Fibroblast of lung (primary cell): ENCODE measurements around the gene ERCC6L. TPM values are rescaled to one million over a fixed set of nuclear protein-coding genes. Genes with fewer than 3 reads are reported as not detected.

Experiments used
- DNase-seq, 2 donors: peaks; one replicate each; pipeline versions ENCODE4 v3.0.0 to v3.0.0-alpha.2; 2010; ENCODE audit warnings: low read depth in 2 of 2
- H2AFZ ChIP-seq: 2 replicates; pipeline ENCODE4 v1.5.1; 2012; ENCODE audit warnings: low read length, control low read depth, inconsistent platforms
- H3K27ac ChIP-seq: 2 replicates; pipeline ENCODE4 v1.5.1; 2011; ENCODE audit warnings: low read length, control low read depth; ENCODE audit not compliant: insufficient read depth
- H3K27me3 ChIP-seq: 2 replicates; pipeline ENCODE4 v1.5.1; 2011; ENCODE audit warnings: mild to moderate bottlenecking, low read length; ENCODE audit not compliant: control insufficient read depth, insufficient read depth
- H3K36me3 ChIP-seq: 2 replicates; pipeline ENCODE4 v1.5.1; 2011; ENCODE audit warnings: low read length; ENCODE audit not compliant: control insufficient read depth, insufficient read depth
- H3K4me1 ChIP-seq: 2 replicates; pipeline ENCODE4 v1.5.1; 2011; ENCODE audit warnings: low read length; ENCODE audit not compliant: control insufficient read depth, insufficient read depth; ENCODE audit errors: extremely low read depth
- H3K4me2 ChIP-seq: 2 replicates; pipeline ENCODE4 v1.5.1; 2011; ENCODE audit warnings: low read length, control low read depth; ENCODE audit not compliant: insufficient read depth; ENCODE audit errors: extremely low read depth
- H3K4me3 ChIP-seq, 4 experiments: fragments of 200-600 bp in 1 of 4; sonication (generic) in 1 of 4; replicated peaks in 1 of 4; 2 replicates each; pipeline ENCODE4 v1.5.1; 2011 to 2016; ENCODE audit warnings: low read length in 4 of 4, low read depth in 3 of 4, mild to moderate bottlenecking in 3 of 4, control low read depth in 2 of 4, inconsistent platforms in 1 of 4, mixed read lengths in 1 of 4; ENCODE audit not compliant: insufficient read depth in 1 of 4; ENCODE audit errors: control extremely low read depth in 1 of 4
- H3K79me2 ChIP-seq: 2 replicates; pipeline ENCODE4 v1.5.1; 2012; ENCODE audit warnings: mild to moderate bottlenecking, low read length, inconsistent platforms; ENCODE audit not compliant: control insufficient read depth, insufficient read depth
- H3K9ac ChIP-seq: 2 replicates; pipeline ENCODE4 v1.5.1; 2011; ENCODE audit warnings: mild to moderate bottlenecking, low read length, control low read depth; ENCODE audit not compliant: insufficient read depth
- H3K9me3 ChIP-seq: 2 replicates; pipeline ENCODE4 v1.5.1; 2012; ENCODE audit warnings: low read depth, low read length; ENCODE audit not compliant: control insufficient read depth, insufficient read depth
- H4K20me1 ChIP-seq: 2 replicates; pipeline ENCODE4 v1.5.1; 2011; ENCODE audit warnings: low read length; ENCODE audit not compliant: control insufficient read depth, insufficient read depth; ENCODE audit errors: extremely low read depth
- EZH2 ChIP-seq: IDR thresholded peaks from 2 replicates; pipeline ENCODE4 v1.5.1; 2012; ENCODE audit warnings: low read length, control low read depth, mild to moderate bottlenecking; ENCODE audit errors: missing control alignments
- polyA plus RNA-seq, 2 donors: library from polyadenylated mRNA; depleted of rRNA in 1 of 2; stranded (reverse) in 1 of 2; unstranded in 1 of 2; fragments of >200 nt; gene quantifications; 2 replicates each; pipeline ENCODE4 v1.2.1, GENCODE V29; 2011 to 2012; ENCODE audit warnings: missing spikeins in 1 of 2
- total RNA-seq: library from RNA; depleted of rRNA; stranded (reverse); fragments of >200 nt; gene quantifications from 2 replicates; pipeline ENCODE4 v1.2.1, GENCODE V29; 2014
- TF ChIP-seq, protein P1 (sequence below), 2 donors: IDR thresholded peaks in 1 of 2; conservative IDR thresholded peaks in 1 of 2; 1 replicate in 1 of 2; 2 replicates in 1 of 2; pipeline ENCODE4 v1.5.1; 2011 to 2012; ENCODE audit warnings: low read length in 2 of 2, control low read depth in 1 of 2, inconsistent platforms in 1 of 2, low read depth in 1 of 2, mild to moderate bottlenecking in 1 of 2

ERCC6L gene
- total and polyA plus RNA-seq, 2 donors (not counting 1 experiment from before 2014, with no cell fraction given): 0.66 to 1.7 TPM

DNA sequence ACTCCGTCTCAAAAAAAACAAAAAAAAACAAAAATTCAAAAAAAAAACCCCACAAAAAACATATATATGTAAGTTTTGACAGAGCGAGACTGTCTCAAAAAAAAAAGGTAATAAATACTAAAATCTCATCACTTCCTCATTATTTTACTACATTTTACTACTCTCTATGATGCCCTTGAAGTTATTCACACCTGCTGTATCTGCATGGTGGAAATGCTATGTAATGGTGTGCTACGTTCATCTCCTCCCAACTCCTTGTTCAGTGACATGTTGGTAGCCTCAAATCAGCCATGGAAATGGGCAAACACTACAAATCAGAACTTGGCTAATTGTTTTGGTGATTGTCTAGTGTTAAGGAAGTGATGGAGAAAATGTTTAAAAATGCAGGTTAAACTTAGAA, 26.4 kb upstream of the ERCC6L start:
- Histone ChIP-seq H3K4me1 (peaks cover 3% of the 10 kb centered on the region), H3K27ac (no peak overlapping the region), H3K9me3 (no peaks in the 10 kb centered on the region)

DNA sequence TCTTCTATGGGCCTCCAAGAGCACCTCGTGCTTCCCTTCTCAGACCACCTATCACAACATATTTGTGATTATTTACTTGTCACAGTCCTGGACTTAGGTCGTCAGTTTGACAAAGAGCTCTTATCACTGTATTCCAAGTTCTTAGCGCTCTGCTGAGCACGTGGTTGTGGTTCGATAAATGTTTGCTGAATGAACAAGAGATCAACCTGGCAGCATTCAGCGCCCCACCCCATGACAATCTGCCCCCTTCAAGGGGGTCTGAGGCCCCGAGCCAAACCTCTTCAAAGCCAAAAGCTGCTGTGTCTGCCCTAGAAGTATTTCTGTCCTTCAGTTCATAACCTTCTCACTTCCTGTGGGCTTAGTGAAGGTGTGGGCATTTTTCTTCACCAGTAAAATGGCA, 23.2 kb upstream of the ERCC6L start:
- H3K27ac ChIP-seq: no peak overlapping the region
- H3K9ac ChIP-seq: no peak overlapping the region
- no peaks in the 10 kb centered on the region for H4K20me1 ChIP-seq
- no peaks in the 10 kb centered on the region for H3K79me2 ChIP-seq
- H3K36me3 ChIP-seq: no peaks in the 10 kb centered on the region
- no peak for DNase-seq
- no peak overlapping the region for H3K4me3 ChIP-seq
- H2AFZ ChIP-seq: no peak overlapping the region
- H3K27me3 ChIP-seq: no peaks in the 10 kb centered on the region
- H3K4me1 ChIP-seq: peaks cover 3% of the 10 kb centered on the region
- TF ChIP-seq, protein P1, sequence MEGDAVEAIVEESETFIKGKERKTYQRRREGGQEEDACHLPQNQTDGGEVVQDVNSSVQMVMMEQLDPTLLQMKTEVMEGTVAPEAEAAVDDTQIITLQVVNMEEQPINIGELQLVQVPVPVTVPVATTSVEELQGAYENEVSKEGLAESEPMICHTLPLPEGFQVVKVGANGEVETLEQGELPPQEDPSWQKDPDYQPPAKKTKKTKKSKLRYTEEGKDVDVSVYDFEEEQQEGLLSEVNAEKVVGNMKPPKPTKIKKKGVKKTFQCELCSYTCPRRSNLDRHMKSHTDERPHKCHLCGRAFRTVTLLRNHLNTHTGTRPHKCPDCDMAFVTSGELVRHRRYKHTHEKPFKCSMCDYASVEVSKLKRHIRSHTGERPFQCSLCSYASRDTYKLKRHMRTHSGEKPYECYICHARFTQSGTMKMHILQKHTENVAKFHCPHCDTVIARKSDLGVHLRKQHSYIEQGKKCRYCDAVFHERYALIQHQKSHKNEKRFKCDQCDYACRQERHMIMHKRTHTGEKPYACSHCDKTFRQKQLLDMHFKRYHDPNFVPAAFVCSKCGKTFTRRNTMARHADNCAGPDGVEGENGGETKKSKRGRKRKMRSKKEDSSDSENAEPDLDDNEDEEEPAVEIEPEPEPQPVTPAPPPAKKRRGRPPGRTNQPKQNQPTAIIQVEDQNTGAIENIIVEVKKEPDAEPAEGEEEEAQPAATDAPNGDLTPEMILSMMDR (conservative IDR thresholded peaks at IDR 0.05 in 1 of 2, IDR thresholded peaks at IDR 0.05 in 1 of 2; ENCODE audit: low read depth in 1 of 2, low read length in 2 of 2): no peak
- TF ChIP-seq EZH2: no peak
- H3K9me3 ChIP-seq: no peaks in the 10 kb centered on the region
- no peak overlapping the region for H3K4me2 ChIP-seq

More for the DNA sequence above, 26.4 kb upstream of the ERCC6L start:
- H3K4me3 ChIP-seq: no peak overlapping the region
- no peaks in the 10 kb centered on the region for H3K27me3 ChIP-seq
- H3K9ac ChIP-seq: no peak overlapping the region
- H3K36me3 ChIP-seq: peaks cover 4% of the 10 kb centered on the region
- H3K79me2 ChIP-seq: no peaks in the 10 kb centered on the region
- H3K4me2 ChIP-seq: no peak overlapping the region
- H2AFZ ChIP-seq: no peak overlapping the region
- TF ChIP-seq, protein P1 (conservative IDR thresholded peaks at IDR 0.05 in 1 of 2, IDR thresholded peaks at IDR 0.05 in 1 of 2; ENCODE audit: low read depth in 1 of 2, low read length in 2 of 2): no peak
- TF ChIP-seq EZH2: no peak
- no peak for DNase-seq
- no peaks in the 10 kb centered on the region for H4K20me1 ChIP-seq

DNA sequence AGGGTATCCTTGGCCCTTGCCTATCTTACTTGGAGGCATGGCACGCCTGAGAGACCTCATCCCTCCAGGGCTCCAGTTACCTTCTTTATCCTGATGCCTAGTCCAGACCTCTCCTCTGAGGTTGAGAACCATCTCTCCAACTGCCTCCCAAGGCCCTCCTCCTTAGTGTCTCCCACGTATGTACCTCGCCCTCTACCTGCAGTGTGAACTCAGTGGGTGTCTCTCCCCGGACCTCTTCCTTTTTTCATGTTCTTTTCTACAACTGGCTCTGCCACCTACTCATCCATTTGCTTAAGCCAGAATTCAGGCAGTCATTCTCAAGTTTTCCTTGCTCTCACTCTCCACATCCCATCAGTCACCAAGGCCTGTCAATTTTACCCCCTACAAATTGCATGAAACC, 21.6 kb upstream of the ERCC6L start:
- Histone ChIP-seq H3K9me3 (no peaks in the 10 kb centered on the region), H3K9ac (no peak overlapping the region), H3K79me2 (no peaks in the 10 kb centered on the region), H3K4me3 (no peak overlapping the region), H3K4me2 (no peak overlapping the region), H3K36me3 (no peaks in the 10 kb centered on the region), H3K4me1 (peaks cover 3% of the 10 kb centered on the region), H3K27me3 (no peaks in the 10 kb centered on the region), H3K27ac (no peak overlapping the region), H2AFZ (no peak overlapping the region), H4K20me1 (no peaks in the 10 kb centered on the region)
- TF ChIP-seq EZH2: no peak
- TF ChIP-seq, protein P1 (conservative IDR thresholded peaks at IDR 0.05 in 1 of 2, IDR thresholded peaks at IDR 0.05 in 1 of 2; ENCODE audit: low read depth in 1 of 2, low read length in 2 of 2): no peak
- DNase-seq: no peak
